WI38 (cell line): ENCODE results near the gene CCDC116.
"Not testable (repeated sequence)": the region's sequence is repeated elsewhere in the genome, so short reads cannot be mapped to it uniquely, and the experiment has no call there.

Source experiments
- H3K4me3 ChIP-seq: 2 replicates; pipeline ENCODE4 v1.5.1; 2011; ENCODE audit warnings: low read depth, mild to moderate bottlenecking, control low read depth, low read length
- TF ChIP-seq, protein P1 (sequence below): IDR thresholded peaks from 2 replicates; pipeline ENCODE4 v1.5.1; 2012; ENCODE audit warnings: low read depth, mild to moderate bottlenecking, control low read depth, low read length

Gene CCDC116

DNA sequence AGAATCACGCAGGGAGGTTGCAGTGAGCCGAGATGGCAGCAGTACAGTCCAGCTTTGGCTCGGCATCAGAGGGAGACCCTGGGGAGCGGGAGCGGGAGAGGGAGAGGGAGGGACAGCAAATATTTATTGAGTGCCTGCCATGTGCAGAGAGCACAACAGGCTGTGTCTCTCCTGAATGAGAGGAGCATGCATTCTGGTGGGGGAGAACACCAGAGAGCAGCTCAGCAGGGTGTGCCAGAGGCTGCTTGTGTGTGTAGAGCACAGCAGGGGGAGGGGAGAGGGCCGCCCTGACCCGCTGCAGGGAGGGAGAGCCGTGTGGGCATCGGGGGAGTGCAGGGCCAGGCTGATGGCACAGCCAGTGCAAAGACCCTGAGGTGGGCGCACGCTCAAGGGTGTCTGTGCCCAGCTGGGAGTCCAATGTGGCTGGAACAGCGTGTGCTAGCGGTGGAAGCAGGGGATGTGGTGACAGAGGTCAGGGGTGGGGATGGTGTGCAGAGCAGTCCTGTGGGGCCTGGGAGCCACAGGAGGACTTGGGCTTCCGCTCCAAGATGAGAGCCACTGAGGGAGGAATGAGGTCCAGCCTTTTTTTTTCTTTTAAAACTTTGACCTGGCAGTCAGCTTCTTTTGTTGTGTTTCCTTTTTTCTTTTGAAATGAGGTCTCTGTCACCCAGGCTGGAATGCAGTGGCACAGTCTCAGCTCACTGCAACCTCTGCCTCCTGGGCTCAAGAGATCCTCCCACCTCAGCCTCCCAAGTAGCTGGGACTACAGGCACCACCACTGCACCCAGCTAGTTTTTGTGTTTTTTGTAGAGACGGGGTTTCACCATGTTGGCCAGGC lies 45.3 kb downstream of the CCDC116 start:
- no peak overlapping the region for H3K4me3 ChIP-seq
- TF ChIP-seq, protein P1, sequence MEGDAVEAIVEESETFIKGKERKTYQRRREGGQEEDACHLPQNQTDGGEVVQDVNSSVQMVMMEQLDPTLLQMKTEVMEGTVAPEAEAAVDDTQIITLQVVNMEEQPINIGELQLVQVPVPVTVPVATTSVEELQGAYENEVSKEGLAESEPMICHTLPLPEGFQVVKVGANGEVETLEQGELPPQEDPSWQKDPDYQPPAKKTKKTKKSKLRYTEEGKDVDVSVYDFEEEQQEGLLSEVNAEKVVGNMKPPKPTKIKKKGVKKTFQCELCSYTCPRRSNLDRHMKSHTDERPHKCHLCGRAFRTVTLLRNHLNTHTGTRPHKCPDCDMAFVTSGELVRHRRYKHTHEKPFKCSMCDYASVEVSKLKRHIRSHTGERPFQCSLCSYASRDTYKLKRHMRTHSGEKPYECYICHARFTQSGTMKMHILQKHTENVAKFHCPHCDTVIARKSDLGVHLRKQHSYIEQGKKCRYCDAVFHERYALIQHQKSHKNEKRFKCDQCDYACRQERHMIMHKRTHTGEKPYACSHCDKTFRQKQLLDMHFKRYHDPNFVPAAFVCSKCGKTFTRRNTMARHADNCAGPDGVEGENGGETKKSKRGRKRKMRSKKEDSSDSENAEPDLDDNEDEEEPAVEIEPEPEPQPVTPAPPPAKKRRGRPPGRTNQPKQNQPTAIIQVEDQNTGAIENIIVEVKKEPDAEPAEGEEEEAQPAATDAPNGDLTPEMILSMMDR, result no peak

DNA sequence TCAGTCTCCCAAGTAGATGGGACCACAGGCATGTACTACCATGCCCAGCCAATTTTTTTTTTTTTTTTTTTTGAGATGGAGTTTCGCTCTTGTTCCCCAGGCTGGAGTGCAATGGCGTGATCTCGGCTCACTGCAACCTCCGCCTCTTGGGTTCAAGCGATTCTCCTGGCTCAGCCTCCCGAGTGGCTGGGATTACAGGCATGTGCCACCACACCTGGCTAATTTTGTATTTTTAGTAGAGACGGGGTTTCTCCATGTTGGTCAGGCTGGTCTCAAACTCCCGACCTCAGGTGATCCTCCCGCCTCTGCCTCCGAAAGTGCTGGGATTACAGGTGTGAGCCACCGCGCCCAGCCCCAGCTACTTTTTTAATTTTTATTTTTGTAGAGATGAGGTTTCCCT lies 46.3 kb downstream of the CCDC116 start:
- not testable (repeated sequence) for H3K4me3 ChIP-seq

- TF ChIP-seq, protein P1, result no peak
- no peak overlapping the region for H3K4me3 ChIP-seq
These were observed 46.8 kb downstream of the CCDC116 start for GRCh38 chr22:21679383-21679782.

DNA sequence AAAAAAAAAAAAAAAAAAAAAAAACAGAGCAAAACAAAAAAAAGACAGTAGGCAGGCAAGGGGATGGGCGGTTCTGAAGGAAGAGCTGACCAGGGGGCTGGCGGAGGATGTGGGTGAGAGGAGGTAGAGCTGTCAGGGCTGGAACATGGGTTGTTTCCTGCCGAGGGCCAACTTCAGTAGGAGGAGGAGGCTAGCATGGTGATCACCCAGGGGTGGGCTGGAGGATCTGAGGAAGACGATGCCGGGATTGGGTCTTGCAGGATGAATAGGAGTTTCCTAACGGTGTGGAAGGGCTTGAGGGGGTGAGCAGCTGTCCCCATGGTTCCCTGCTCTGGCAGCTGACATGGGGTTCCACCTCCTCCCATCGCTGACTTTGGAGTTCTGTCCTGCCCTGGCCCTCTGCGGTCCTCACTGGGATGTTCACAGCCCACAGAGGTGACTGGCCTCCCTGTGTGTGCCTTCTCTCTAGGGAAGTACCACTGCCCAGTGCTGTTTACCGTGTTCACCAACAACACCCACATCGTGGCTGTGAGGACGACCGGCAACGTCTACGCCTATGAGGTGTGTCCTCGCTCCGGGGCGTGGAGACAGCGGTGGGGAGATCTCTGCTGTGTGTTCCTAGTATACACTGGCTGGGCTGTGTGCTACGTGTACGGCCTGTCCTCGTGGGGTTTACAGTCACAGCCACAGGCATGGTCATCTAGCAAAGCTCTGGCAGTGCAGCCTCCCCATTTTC lies 48.4 kb downstream of the CCDC116 start:
- H3K4me3 ChIP-seq, result no peak overlapping the region
- TF ChIP-seq, protein P1, result no peak

DNA sequence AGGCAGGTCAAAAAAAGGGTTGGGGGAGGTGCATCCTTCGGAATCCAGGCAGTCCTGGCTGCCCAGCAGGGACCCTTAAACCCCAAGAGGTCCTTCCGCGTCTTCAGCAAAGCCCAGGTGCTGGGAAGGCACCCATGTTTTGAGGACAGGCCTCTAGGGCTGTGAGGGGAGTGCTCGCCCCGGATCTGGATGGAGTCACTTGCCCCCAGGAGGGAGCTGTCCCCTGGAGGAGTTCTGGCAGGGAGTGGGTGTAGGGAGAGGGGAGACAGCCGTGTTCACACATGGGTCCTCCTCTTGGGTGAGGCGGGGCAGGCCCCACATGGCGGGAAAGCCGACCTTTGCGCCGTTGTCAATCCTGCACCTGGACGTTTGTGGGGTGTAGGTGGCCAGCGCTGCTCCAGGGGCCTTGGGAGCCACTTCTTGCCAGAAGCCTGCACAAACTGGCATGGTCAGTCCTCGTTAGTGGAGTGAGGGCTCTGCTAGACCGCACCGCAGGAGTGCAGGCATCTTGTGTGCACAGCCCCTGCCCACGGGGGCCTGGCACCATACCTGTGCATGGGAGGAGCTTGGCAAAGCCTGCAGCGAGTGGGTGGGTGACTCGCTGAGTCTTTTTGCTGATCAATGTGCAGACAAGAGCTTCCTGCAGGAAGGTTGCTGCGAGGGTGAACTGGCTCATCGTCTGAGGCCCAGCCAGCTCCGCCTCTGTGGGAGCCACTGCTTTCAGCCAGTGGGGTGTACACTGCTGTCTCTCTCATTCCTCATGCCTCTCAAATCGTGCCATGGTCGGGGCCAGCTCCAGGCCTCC lies 49.2 kb downstream of the CCDC116 start:
- TF ChIP-seq, protein P1, result no peak
- no peak overlapping the region for H3K4me3 ChIP-seq

DNA sequence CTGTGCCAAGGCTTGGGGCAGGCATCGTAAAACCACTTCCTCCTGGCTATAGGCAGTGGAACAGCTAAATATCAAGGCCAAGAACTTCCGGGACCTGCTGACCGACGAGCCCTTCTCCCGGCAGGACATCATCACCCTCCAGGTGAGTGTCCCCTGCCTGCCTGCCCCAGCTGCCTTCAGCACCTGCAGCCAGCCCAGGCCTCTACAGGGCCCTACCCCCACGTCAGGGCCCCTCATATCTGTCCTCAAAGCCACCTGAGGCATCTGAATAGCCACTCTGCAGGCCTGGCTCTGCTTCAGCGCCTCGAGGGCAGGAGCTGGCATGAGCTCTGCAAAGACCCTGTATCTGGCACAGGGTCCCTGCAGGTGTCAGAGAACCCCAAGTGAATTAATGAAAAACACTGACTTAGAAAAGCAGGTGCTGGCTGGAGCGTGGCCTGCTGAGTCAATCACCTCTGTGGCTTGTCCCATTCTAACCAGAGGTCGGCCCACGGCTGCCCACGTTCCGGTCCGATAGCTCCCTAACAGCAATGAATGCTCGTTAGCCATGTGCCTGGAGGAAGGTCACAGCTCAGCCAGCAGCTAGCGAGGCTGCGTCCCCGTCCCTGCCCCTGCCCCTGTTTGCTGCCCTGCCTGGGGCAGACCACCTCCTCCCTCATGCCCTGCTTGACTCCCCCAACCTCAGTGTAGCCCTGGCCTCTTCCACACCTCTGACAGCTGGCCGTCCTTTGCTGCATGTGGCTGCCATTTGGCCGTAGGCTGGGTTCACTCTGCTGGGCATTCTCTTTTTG lies 50.0 kb downstream of the CCDC116 start:
- TF ChIP-seq, protein P1, result no peak
- H3K4me3 ChIP-seq, result no peak overlapping the region

GRCh38 chr22:21683401-21683811 lies 50.8 kb downstream of the CCDC116 start:
- TF ChIP-seq, protein P1, result no peak
- no peak overlapping the region for H3K4me3 ChIP-seq
